ENCODE results near the gene TSPYL2. TPM values are rescaled to one million over a fixed set of nuclear protein-coding genes. Genes with fewer than 3 reads are reported as not detected.

The TSPYL2 gene
- total RNA-seq, 2 experiments from 2014 or later, result 56.8 to 61.0 TPM

GRCh38 chrX:53089224-53089842 is 7.2 kb downstream of the TSPYL2 start:
- peak; percentile 78 for TF ChIP-seq CTCF (IDR thresholded peaks at IDR 0.05)
- Mint-ChIP-seq H3K4me1 (ENCODE audit: low read depth) (peaks cover 44% of the 10 kb centered on the region), H3K27ac (peak overlapping the region; percentile 94), H3K27me3 (no peaks in the 10 kb centered on the region), H3K9me3 (no peaks in the 10 kb centered on the region), H3K4me3 (peak overlapping the region; percentile 75), H3K36me3 (ENCODE audit: low read depth) (peaks cover 34% of the 10 kb centered on the region)
- ChIA-PET CTCF (interaction anchor here (0.9 to 2.7 kb wide), 3 partner anchors 17 to 93 kb away, joined by 3 to 20 read pairs (median 8); no protein-coding TSS in a partner anchor), POLR2A (interaction anchor here (0.6 kb wide), 1 partner anchor 137 kb away, joined by 3 read pairs; no protein-coding TSS in a partner anchor)
- intact Hi-C loops (cut with micrococcal nuclease), result loop anchor here (2.0 kb wide), 1 partner anchor 19 kb away; no protein-coding TSS in a partner anchor
- ATAC-seq (no peak), DNase-seq (peak; percentile 50)

- no peak for ATAC-seq
- no peak overlapping the region for H3K4me3 Mint-ChIP-seq
- no peaks in the 10 kb centered on the region for H3K9me3 Mint-ChIP-seq
- no peak overlapping the region for H3K27ac Mint-ChIP-seq
- no peaks in the 10 kb centered on the region for H3K27me3 Mint-ChIP-seq
- TF ChIP-seq CTCF (IDR thresholded peaks at IDR 0.05), result no peak
- no peak for DNase-seq
- H3K36me3 Mint-ChIP-seq (ENCODE audit: low read depth), result peaks cover 28% of the 10 kb centered on the region
- intact Hi-C loops (cut with micrococcal nuclease), result loop anchor here (2.0 kb wide), 1 partner anchor 19 kb away; no protein-coding TSS in a partner anchor
- POLR2A ChIA-PET, result interaction anchor here (0.6 kb wide), 1 partner anchor 136 kb away, joined by 3 read pairs; no protein-coding TSS in a partner anchor
- peaks cover 38% of the 10 kb centered on the region for H3K4me1 Mint-ChIP-seq (ENCODE audit: low read depth)
- CTCF ChIA-PET, result interaction anchor here (0.9 to 2.7 kb wide), 3 partner anchors 17 to 93 kb away, joined by 3 to 20 read pairs (median 8); no protein-coding TSS in a partner anchor
These were observed 7.8 kb downstream of the TSPYL2 start for GRCh38 chrX:53089925-53090324.

GRCh38 chrX:53091354-53091753 is 9.2 kb downstream of the TSPYL2 start:
- Mint-ChIP-seq H3K9me3 (no peaks in the 10 kb centered on the region), H3K27ac (no peak overlapping the region), H3K36me3 (ENCODE audit: low read depth) (peaks cover 15% of the 10 kb centered on the region), H3K4me3 (no peak overlapping the region), H3K4me1 (ENCODE audit: low read depth) (peaks cover 34% of the 10 kb centered on the region), H3K27me3 (no peaks in the 10 kb centered on the region)
- ChIA-PET POLR2A (no interaction called here), CTCF (interaction anchor here (1.9 kb wide), 1 partner anchor 19 kb away, joined by 5 read pairs; no protein-coding TSS in a partner anchor)
- intact Hi-C loops (cut with micrococcal nuclease), result no loop called here
- ATAC-seq (no peak), DNase-seq (no peak)
- TF ChIP-seq CTCF (IDR thresholded peaks at IDR 0.05), result no peak

- Mint-ChIP-seq H3K27me3 (no peaks in the 10 kb centered on the region), H3K4me1 (ENCODE audit: low read depth) (peaks cover 16% of the 10 kb centered on the region), H3K27ac (peak overlapping the region; percentile 90), H3K4me3 (peak overlapping the region; percentile 93), H3K36me3 (ENCODE audit: low read depth) (peaks cover 3% of the 10 kb centered on the region), H3K9me3 (no peaks in the 10 kb centered on the region)
- peak; percentile 71 for ATAC-seq
- TF ChIP-seq CTCF (IDR thresholded peaks at IDR 0.05), result peak; percentile 49
- POLR2A ChIA-PET, result no interaction called here
- CTCF ChIA-PET, result interaction anchor here (0.8 kb wide), 1 partner anchor 21 kb away, joined by 3 read pairs; no protein-coding TSS in a partner anchor
- peak; percentile 87 for DNase-seq
- intact Hi-C loops (cut with micrococcal nuclease), result no loop called here
These were observed 11.0 kb downstream of the TSPYL2 start for GRCh38 chrX:53093177-53093655.
